ENCODE data around the gene SHROOM3. TPM values are rescaled to one million over a fixed set of nuclear protein-coding genes. Genes with fewer than 3 reads are reported as not detected.

Gene SHROOM3
- total RNA-seq, 4 donors from 2014 or later: 44.4 to 101 (median 88.5) TPM

GRCh38 chr4:76458825-76459224, 23.8 kb downstream of the SHROOM3 start:
- no peak for DNase-seq (ENCODE audit: extremely low spot score)
- H3K9me3 ChIP-seq: peaks cover 0 to 9% (median 2%) of the 10 kb centered on the region in 4 donors
- H3K36me3 ChIP-seq: no peaks in the 10 kb centered on the region
- peak overlapping the region; percentile 67 to 78 (median 76) for H3K27ac ChIP-seq (replicated peaks in 1 of 4)
- intact Hi-C loops (cut with DNase I): no loop called here
- H3K4me1 ChIP-seq: peaks cover 7 to 25% (median 14%) of the 10 kb centered on the region in 4 donors
- no peak for TF ChIP-seq EP300 (IDR thresholded peaks at IDR 0.05)
- TF ChIP-seq POLR2A (IDR thresholded peaks at IDR 0.05; ENCODE audit: low read depth): no peak
- no peak for TF ChIP-seq POLR2AphosphoS5 (IDR thresholded peaks at IDR 0.05)
- TF ChIP-seq, protein P1, sequence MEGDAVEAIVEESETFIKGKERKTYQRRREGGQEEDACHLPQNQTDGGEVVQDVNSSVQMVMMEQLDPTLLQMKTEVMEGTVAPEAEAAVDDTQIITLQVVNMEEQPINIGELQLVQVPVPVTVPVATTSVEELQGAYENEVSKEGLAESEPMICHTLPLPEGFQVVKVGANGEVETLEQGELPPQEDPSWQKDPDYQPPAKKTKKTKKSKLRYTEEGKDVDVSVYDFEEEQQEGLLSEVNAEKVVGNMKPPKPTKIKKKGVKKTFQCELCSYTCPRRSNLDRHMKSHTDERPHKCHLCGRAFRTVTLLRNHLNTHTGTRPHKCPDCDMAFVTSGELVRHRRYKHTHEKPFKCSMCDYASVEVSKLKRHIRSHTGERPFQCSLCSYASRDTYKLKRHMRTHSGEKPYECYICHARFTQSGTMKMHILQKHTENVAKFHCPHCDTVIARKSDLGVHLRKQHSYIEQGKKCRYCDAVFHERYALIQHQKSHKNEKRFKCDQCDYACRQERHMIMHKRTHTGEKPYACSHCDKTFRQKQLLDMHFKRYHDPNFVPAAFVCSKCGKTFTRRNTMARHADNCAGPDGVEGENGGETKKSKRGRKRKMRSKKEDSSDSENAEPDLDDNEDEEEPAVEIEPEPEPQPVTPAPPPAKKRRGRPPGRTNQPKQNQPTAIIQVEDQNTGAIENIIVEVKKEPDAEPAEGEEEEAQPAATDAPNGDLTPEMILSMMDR (IDR thresholded peaks at IDR 0.05): no peak
- no peaks in the 10 kb centered on the region for H3K27me3 ChIP-seq
- 57% methylated on average over 3 of the region's 3 CpGs for WGBS
- H3K4me3 ChIP-seq: no peak overlapping the region

DNA sequence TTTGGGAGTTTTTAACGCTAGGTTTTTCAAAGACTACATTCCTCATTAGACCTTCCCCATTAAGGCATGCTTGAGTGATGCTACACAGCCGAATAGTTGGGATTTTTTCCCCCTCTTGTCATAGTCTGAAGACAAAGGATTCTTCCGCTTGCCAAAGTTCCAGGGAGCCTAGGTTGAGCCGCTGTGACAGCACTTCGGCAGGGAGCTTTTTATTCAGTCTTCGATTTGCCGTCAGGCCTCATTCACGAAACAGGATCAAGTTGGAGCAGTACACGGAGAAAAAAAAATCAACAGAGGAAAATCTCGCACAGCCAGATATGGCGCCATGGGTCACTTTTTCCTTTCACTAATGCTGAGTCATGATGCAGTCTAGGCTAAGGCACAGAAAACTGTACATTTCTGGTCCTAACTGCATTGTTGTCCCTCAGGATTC, 24.3 kb downstream of the SHROOM3 start:
- intact Hi-C loops (cut with DNase I): no loop called here
- 43% methylated on average over 11 of the region's 11 CpGs for WGBS
- DNase-seq (ENCODE audit: extremely low spot score): no peak
- H3K9me3 ChIP-seq: peaks cover 0 to 12% (median 3%) of the 10 kb centered on the region in 4 donors
- peaks cover 7 to 25% (median 14%) of the 10 kb centered on the region in 4 donors for H3K4me1 ChIP-seq
- H3K27me3 ChIP-seq: no peaks in the 10 kb centered on the region
- H3K36me3 ChIP-seq: no peaks in the 10 kb centered on the region
- H3K27ac ChIP-seq (replicated peaks in 1 of 4): peak overlapping the region; percentile 67 to 78 (median 76)
- H3K4me3 ChIP-seq: peak overlapping the region in 3 of 4 donors; percentile 8 to 24 (median 9)
- peak; percentile 17 to 58 for TF ChIP-seq POLR2AphosphoS5 (IDR thresholded peaks at IDR 0.05)
- TF ChIP-seq, protein P1 (IDR thresholded peaks at IDR 0.05): no peak

DNA sequence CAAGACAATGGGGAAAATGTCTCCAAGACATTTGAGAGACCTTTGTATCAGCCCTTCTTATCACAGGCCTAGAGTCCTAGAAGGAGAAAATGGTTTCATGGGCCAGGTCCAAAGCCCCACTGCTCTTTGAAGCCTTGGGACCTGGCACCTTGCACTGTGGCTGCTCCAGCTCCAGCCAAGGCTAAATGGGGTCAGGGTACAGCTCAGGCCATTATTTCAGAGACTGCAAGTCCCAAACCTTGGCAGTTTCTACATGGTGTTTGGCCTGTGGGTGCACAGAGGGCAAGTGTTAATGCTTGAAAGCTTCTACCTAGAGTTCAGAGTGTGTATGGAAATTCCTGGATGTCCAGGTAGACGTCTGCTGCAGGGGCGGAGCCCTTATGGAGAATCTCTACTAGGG, 28.5 kb downstream of the SHROOM3 start:
- no peak for TF ChIP-seq EP300 (IDR thresholded peaks at IDR 0.05)
- TF ChIP-seq, protein P1 (IDR thresholded peaks at IDR 0.05): no peak
- TF ChIP-seq POLR2A (IDR thresholded peaks at IDR 0.05; ENCODE audit: low read depth): no peak
- no peak for TF ChIP-seq POLR2AphosphoS5 (IDR thresholded peaks at IDR 0.05)
- Histone ChIP-seq H3K27ac (replicated peaks in 1 of 4) (no peak overlapping the region), H3K9me3 (peaks cover 0 to 12% (median 3%) of the 10 kb centered on the region in 4 donors), H3K36me3 (no peaks in the 10 kb centered on the region), H3K4me3 (no peak overlapping the region), H3K27me3 (no peaks in the 10 kb centered on the region), H3K4me1 (peaks cover 7 to 18% (median 10%) of the 10 kb centered on the region in 4 donors)
- DNase-seq (ENCODE audit: extremely low spot score): no peak
- intact Hi-C loops (cut with DNase I): no loop called here
- 81% methylated on average over 2 of the region's 2 CpGs for WGBS

DNA sequence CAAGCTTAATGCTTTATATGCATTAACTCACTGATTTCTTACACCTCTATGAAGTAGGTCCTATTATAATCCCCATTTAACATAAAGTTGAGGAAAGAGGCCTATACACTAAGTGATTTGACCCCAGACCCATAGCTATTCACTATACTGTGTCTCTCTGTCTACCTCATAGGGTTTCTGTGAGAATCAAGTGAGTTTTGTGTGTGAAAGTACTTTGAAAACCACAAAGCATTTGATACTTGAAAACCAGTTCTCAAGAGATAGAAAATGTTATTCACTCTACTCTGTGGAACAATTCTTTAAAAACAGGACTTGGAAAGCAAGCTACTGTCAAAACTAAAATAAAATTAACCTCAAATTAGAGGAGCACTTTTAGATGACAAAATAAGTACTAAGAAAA, 35.0 kb downstream of the SHROOM3 start:
- H3K27ac ChIP-seq (replicated peaks in 1 of 4): no peak overlapping the region
- intact Hi-C loops (cut with DNase I): no loop called here
- peaks cover 0 to 5% (median 0%) of the 10 kb centered on the region in 4 donors for H3K4me1 ChIP-seq
- H3K4me3 ChIP-seq: no peak overlapping the region
- H3K36me3 ChIP-seq: no peaks in the 10 kb centered on the region
- H3K9me3 ChIP-seq: no peaks in the 10 kb centered on the region
- TF ChIP-seq POLR2AphosphoS5 (IDR thresholded peaks at IDR 0.05) (no peak), POLR2A (IDR thresholded peaks at IDR 0.05; ENCODE audit: low read depth) (no peak)
- TF ChIP-seq, protein P1 (IDR thresholded peaks at IDR 0.05): no peak
- H3K27me3 ChIP-seq: no peaks in the 10 kb centered on the region
- no peak for DNase-seq (ENCODE audit: extremely low spot score)

- no peaks in the 10 kb centered on the region for H3K27me3 ChIP-seq
- no peak for TF ChIP-seq POLR2A (IDR thresholded peaks at IDR 0.05; ENCODE audit: low read depth)
- TF ChIP-seq, protein P1 (IDR thresholded peaks at IDR 0.05): no peak
- intact Hi-C loops (cut with DNase I): no loop called here
- no peak for DNase-seq (ENCODE audit: extremely low spot score)
- H3K36me3 ChIP-seq: no peaks in the 10 kb centered on the region
- WGBS: 78% methylated on average over 1 of the region's 1 CpG
- H3K27ac ChIP-seq (replicated peaks in 1 of 4): no peak overlapping the region
- H3K9me3 ChIP-seq: no peaks in the 10 kb centered on the region
- peaks cover 0 to 10% (median under 1%) of the 10 kb centered on the region in 4 donors for H3K4me1 ChIP-seq
- H3K4me3 ChIP-seq: no peak overlapping the region
These were observed 35.5 kb downstream of the SHROOM3 start for GRCh38 chr4:76470532-76470931.

All from esophagus muscularis mucosa (tissue), 4 donors.